ENCODE results near the gene RIC8B.
"Not testable (repeated sequence)": the region's sequence is repeated elsewhere in the genome, so short reads cannot be mapped to it uniquely, and the experiment has no call there.

RIC8B gene, protein sequence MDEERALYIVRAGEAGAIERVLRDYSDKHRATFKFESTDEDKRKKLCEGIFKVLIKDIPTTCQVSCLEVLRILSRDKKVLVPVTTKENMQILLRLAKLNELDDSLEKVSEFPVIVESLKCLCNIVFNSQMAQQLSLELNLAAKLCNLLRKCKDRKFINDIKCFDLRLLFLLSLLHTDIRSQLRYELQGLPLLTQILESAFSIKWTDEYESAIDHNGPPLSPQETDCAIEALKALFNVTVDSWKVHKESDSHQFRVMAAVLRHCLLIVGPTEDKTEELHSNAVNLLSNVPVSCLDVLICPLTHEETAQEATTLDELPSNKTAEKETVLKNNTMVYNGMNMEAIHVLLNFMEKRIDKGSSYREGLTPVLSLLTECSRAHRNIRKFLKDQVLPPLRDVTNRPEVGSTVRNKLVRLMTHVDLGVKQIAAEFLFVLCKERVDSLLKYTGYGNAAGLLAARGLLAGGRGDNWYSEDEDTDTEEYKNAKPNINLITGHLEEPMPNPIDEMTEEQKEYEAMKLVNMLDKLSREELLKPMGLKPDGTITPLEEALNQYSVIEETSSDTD

DNA sequence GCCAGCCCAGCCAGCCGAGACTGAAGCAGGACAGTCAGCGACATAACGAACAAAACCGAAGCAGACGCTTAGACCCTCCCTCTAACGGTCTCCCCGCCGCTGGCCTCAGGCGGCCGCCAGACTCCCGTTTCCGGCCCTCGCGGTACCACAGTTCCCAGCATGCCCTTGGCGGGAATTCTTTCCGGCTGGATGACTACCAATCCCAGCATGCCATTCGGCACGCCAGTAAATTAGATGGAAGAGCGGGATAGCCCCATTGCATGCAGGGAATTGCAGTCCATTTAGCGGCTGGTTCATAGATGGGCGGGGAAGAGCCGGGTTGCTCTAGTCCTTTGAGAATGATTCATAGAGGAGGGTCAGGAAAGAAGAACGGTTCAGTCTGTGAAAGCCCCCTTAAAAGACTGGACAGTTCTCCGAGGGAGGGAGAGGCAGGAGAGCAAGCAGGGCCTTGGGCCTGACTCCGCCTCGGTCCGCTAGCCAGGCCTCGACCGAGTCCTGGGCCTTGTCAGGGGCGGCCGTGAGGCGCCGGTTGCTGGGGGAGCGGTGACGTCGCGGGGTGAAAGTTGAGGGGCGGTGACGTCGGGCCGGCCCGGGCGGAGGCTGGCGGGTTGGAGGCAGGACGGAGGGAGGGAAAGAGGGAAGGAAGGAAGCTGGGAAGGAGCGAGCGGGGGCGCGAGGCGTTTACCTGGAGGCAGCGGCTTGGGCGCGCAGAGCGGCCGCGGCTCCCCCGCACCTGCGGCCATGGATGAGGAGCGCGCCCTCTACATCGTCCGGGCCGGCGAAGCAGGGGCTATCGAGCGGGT, at the start of gene RIC8B:
Gene RIC8B, plus strand, starts transcription at position 678 of the 803 bp plus-strand sequence. Its CDS starts 64 bp downstream, at position 742.
- peak; percentile 90 for DNase-seq

DNA sequence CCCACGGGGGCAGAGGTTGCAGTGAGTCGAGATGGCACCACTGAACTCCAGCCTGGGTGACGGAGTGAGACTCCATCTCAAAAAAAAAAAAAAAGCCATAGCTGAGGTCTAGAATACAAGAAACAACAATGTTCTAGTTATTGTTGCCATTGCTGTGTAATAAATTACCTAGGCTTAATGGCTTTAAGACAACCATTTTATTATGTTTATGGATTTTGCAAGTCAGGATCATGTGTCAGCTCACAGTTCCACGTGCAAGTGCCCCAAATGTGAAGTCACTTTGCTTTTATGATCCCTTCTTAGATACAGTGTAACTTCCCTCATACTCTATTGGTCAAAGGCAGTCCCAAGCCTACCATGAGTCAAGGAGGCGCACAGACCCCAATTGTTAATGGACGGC, 49.5 kb upstream of the RIC8B start:
- no peak for DNase-seq

DNA sequence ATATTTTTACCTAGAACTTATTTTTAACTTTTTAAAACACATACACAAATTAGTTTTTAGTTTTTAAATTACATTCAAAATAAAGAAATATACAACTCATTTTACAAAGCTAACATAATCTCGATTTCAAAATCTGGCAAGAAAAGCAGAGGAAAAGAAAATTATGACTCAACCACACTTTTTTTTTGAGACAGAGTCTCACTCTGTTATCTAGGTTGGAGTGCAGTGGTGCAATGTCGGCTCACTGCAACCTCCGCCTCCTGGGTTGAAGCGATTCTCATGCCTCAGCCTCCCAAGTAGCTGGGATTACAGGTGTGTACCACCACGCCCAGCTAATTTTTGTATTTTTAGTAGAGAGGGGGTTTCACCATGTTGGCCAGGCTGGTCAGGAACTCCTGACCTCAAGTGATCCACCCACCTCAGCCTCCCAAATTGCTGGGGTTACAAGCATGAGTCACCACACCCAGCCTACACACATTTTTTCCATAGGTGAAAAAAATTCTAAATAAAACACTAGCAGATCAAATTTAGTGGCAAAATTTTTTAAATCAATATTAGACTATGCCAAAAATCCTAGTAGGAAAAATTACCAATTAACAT, 47.8 kb upstream of the RIC8B start:
- not testable (repeated sequence) for DNase-seq

DNA sequence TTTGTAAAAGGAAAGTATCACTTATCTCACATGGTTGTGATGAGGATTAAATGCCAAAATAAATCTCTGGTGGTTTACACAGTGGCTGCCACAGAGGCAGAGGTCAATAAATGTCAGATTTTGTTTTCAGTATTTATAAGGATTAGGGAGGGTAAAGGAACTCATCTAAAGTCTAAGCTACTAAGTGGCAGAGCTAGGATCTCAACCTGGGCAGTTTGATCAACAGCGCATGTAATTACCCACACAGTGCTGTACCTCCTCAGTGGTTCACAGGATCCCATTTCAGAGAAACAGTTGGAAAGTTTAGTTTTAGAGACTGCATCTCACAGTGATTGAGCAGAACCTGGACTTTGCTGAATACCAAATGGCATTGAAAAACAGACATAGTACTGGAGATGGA, 44.9 kb upstream of the RIC8B start:
- no peak for DNase-seq

DNA sequence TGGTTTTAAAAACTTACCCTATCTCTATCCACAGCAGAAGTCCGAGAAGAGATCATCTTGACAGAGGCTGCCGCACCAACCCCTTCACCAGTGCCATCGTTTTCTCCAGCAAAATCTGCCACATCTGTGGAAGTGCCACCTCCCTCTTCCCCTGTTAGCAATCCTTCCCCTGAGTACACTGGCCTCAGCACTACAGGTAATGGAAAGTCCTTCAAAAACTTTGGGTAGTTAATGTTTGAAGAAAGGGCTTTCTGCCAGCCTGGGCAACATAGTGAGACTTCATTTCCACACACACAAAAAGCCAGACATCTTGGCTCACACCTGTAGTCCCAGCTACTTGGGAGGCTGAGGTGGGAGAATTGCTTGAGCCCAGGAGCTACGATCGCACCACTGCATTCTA, 41.6 kb upstream of the RIC8B start:
- DNase-seq = no peak

DNA sequence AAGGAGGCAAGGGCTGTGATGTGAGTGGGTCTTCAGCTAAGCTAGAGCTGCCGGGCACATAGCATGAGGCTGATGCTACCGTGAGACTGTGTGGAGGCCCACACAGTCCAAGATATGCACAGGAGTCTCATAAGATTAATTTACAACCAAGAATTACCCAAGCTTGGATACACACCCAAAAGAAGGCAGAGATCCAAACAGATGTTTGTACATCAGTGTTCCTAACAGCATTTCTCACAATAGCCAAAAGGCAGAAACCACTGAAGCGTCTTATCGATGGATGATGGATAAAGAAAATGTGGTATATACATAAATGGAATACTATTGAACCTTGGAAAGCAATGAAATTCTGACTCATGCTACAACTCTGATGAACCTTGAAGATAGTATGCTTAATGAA, 40.8 kb upstream of the RIC8B start:
- DNase-seq = no peak

DNA sequence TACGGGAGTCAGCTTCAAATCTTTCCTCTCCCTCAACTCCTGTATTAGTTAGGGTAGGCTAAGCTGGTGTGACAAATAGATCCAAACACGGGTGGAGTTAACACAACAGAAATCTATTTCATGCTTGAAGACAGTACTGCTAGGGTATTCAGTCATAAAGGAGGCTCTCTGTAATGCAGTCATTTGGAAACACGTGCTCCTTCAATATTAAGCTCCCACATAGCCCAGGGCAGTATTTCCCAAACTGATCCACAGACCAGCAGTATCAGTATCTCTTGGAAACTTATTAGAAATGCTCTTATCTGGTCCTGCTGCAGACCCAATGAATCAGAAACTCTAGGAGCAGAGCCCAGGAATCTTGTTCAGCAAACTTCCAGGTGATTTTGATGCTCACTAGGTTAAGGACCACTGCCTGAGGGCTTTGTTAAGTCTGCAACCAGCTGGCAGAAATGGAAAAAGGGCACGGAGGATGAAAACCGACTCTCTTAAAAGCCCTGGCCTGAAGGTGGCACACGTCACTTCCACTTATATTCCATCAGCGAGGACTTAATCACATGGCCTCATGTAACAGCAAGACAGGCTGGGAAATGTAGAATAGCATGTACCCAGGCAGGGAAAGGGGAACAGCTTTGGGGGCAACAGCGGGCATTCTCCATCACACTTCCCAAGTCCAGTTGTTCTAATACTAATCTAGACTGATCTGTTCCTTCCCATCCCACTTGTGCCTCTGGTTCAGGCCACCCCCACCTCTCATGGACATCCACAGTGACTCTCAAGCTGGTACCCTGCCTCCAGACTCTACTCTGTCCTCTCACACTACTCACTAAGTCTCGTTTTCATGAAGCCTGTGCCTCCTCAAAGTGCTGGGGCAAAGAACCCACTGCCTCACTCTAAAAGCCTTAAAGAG, 38.2 kb upstream of the RIC8B start:
- peak; percentile 51 for DNase-seq

DNA sequence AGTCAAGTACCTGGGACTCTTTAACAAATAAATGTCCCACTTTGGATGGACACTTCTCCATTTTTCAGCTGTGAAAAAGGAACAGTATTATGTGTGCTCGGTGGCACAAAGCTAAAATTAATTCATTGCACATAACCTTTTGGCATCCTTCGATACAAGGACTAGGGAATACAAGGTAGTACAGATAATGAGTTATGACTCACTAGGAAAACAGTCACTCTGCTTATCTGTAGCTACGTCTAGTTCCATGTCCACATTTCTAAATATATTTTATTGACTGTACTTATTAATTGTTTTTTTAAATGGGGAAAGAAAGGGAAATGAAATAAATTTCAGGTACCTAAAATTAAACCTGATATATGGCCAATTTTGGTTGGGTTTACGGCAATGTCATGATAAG, 35.2 kb upstream of the RIC8B start:
- DNase-seq = no peak

DNA sequence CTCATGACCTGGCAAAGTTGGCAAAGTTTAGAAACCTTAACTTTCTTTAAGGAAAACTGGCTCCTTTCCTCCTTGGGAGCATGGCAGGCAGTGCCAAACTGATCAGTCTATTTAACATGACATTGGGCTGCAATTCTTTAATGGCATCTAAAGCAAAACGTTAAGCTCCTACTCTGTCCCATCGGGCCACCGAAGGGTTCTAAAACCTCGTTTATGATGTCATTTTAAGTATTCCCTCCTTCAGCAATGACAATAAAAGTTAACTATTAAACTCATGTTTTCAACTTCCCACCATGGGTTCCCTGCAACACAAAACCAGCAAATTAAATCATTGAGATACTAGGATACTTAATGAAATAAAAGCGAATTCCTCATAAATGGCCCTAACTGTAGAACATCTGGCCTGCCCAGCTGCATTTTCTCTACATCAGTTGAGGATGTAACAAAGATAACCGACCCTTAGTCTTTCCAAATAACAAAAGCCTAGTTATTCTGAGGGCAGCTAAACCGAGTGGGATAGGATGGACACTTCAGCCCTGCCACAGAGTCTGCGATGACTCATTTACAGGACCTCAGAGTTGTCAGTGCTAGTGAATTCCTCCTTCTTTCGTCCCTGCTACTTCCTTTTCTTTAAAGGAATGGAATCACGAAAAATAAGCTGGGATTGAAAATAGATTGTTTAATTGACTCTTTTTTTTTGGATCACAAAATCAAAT, 34.5 kb upstream of the RIC8B start:
- no peak for DNase-seq

DNA sequence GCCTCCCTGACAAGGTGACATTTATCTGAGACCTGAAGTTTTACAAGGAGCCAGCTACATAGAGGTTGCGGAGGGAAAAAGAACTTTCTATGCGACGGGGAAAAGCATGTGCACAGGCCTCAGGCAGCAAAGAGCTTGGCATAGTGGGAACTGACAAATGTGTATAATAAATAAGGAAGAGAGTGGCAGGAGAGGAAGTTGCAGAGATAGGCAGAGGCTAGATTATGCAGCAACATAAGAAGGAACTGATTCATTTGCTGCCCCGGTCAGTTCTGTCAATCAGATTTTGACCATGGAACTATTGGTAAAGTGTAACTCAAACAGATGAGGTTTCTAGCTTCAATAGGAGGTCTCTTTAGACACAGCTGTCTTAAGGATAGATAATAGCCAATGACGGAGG, 33.7 kb upstream of the RIC8B start:
- DNase-seq = no peak

DNA sequence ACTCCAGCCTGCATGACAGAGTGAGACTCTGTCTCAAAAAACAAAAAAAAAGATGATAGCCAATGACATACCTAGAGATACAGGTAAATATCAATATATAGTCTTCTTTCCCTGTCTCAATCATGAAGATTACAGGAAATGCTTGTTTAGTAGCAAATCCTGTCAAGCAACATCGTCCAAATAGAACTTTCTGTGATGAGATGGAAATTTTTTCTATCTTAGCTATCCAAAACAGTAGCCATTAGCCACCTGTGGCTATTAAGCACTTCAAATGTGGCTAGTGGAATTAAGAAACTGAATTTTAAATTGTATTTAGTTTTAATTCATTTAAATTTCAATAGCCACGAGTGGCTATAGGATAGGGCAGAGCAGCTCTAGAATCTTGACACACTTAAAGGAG, 33.2 kb upstream of the RIC8B start:
- DNase-seq = no peak

DNA sequence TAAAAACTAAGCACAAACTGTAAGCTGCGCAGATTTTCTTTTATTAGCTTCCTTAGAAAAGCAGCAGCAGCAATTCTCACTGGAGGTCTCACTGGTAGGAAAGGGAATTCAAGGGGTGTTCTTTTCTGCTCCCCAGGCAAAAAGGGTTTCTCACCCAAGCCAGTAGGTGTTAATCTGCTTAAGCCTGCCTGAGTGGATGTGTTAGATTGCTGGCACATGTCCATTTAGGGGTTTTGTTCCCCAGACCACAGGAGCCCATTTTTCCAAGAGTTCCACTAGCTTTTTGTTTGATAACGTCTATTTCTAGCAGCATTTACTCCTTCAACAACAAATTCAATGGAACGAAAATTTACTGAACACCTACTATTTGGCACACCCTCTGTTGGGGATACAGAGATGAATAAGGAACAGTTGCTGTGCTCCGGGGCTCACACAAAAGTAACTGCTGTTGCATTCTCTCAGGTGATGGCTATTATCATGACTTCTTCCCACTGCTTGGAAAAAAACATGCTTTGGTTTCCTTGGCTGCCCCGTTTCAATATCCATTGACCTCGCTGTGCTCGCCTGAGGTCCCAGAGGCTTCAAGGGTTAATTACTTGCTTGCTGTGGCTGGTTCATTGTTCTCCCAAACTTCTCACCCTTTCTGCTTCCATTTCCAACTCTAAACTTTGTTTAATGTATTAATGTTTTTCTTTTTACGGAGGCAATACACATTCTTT, 31.1 kb upstream of the RIC8B start:
- DNase-seq = no peak

DNA sequence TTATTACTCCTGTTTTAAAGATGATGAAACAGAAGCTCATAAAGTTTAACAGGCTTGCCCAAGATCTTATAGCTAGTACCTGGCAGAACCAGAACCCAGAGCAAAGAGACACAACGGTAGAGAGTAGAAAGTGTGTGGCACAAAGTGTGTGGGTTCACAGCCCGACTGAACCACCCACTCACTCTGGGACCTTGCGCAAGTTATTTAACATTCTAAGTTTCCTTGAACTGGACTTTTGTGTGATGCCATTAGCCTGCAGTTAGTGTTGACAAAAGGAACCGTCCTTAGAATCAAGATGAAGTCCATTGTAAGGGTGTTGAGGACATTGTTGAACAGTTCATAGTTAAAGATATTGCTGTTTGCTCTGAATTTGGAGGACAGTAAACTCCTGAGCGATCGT, 29.9 kb upstream of the RIC8B start:
- no peak for DNase-seq

DNA sequence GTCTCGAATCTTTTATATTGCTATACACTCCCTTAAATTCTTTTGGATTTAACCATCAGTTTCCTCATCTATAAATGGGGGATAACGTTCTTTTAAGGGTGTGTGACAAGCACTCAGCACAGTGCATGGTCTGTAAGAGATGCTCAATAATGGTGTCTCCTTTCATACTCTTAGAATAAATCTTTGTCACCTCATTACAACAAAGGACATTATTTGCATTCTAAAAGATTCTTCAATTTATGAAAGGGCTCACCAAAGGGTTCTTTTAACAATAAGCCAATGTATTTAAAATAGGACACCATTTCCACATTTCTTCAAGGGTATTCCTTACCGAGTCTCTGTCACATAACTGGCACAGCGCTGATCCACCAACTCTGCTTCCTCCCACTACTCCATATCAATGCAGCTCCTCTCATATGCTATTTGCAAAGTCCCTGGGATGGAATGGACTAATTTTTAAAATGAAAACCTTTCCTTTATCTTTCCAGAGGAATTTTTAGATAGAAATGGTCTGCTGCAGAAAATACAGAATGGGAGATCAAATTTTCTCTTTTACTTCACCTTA, 29.2 kb upstream of the RIC8B start:
- DNase-seq = no peak

DNA sequence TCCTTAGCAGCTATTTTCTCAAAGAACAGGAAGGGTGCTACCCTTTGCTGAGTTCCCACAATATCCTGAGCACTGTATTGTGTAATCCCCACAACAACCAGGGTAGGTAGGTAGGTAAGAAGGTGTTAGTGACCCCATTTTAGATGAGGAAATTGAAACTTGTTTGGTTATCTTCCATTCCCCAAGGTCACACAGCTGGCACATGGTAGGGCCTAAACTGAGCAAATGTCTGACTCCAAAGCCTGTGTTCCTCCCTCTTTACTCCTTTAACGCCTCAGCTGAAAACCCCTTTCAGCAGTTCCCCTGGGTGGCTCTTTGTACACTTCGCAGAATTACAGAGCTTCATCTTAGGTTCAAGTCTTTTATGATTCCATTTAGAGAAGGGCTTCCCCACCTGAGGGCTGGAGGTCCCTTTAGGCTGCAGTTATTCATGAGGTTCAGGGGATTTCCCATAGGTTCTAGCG, 26.5 kb upstream of the RIC8B start:
- DNase-seq = peak; percentile 81

DNA sequence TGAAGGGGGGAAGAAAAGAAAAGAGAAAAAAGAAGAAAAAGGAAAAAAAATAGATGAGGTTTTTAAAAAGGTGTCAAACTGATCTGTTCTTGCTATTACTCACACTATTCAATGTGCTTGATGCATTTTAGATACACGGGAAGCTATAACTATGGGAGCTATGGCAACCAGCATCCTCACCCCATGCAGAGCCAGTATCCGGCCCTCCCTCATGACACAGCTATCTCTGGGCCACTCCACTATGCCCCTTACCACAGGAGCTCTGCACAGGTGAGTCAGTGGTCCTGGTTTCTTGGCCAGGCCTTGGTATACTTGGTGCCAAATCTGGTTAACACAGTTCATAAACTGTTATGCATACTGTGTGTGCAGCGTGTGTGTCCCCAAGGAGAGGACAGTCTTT, 24.0 kb upstream of the RIC8B start:
- DNase-seq = peak; percentile 26

DNA sequence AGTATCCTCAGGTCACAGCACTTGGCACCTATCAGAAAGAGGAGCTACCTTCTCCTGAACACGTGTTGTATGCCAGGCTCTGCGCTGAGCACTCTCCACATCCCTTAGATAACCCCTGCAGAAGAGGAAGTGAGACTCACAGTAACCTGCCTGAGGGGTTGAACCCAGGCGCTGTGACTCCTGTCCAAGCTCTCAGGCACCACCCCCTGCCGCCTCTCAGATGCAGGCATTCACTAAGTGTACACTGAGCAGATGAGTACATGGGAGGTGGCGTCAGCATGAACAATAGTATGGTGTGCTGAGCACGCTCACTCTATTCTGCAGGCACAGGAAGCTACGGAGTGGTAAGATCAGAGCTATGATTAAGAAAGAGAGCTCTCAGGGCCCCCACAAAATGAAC, 21.0 kb upstream of the RIC8B start:
- peak; percentile 56 for DNase-seq

DNA sequence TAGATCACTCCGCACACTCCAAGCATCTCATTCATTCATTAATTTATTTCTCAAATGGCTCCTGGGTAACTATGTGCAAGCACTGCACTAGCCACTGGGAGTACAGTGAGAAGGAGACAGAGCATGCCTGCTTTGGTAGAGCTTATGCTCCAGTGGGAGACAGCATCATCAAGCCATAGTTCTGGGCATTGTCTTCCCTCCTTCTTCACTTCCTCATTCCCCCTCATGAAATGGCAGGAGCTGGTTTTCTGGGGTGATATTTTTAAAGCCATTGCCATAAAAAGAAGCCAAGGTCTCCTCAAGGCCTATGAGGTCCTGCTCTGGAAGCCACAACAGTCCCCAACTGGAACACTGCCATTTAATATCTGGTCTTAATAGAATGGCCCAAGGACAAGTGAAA, 20.2 kb upstream of the RIC8B start:
- DNase-seq = no peak

DNA sequence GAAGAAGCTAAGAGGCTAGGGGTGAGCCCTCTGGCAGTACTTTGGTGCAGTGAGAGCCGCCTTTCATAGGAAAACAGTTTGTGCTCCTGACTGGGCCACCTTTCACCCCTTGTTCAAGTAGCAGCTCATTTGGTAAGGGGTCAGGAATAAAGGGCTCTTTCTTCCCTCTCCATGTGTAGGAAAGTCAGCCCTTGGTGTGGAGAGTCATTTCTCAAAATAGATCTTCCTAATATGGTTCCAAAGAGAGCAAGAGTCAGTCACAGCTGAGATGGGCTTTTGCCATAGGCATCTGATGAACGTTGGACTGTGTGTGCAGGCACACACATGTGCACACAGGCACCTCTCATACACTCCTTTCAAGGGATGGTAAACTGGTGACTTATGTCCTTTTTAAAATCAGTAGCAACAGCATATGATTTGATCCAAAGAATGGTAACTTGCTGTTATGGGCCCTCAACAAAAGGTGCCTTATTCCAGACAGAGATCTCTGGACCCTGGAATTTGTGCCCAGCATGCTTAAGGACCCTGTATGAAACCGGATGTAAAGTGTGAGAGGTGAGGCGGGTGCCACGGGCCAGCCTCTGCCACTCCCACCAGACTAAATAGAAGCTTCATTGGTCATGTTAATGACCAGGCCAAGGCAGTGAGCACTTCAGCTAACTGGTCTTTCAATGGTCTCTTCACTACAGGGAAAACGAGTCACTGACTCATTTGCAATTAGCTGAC, 16.7 kb upstream of the RIC8B start:
- no peak for DNase-seq
